Mononuclear cell (primary cell): ENCODE measurements around the gene KRI1. TPM values are rescaled to one million over a fixed set of nuclear protein-coding genes. Genes with fewer than 3 reads are reported as not detected.

Experiments
- H3K27me3 ChIP-seq: 2 replicates; pipeline ENCODE4 v1.6.0; 2011; ENCODE audit warnings: low read length, control low read depth; ENCODE audit not compliant: insufficient read depth
- H3K4me1 ChIP-seq: 2 replicates; pipeline ENCODE4 v1.5.1; 2011; ENCODE audit warnings: mild to moderate bottlenecking, low read length, control low read depth; ENCODE audit not compliant: insufficient read depth
- H3K4me3 ChIP-seq: 2 replicates; pipeline ENCODE4 v1.5.1; 2011; ENCODE audit warnings: mild to moderate bottlenecking, low read length, moderate library complexity
- H3K9me3 ChIP-seq: 2 replicates; pipeline ENCODE4 v1.5.1; 2011; ENCODE audit warnings: low read depth, mild to moderate bottlenecking, control low read depth, low read length
- total RNA-seq: library from RNA; depleted of rRNA; stranded (reverse); fragments of >200 nt; gene quantifications from one replicate; pipeline ENCODE4 v1.2.3, GENCODE V29; 2012

Gene KRI1
- 6.7 TPM for total RNA-seq

DNA sequence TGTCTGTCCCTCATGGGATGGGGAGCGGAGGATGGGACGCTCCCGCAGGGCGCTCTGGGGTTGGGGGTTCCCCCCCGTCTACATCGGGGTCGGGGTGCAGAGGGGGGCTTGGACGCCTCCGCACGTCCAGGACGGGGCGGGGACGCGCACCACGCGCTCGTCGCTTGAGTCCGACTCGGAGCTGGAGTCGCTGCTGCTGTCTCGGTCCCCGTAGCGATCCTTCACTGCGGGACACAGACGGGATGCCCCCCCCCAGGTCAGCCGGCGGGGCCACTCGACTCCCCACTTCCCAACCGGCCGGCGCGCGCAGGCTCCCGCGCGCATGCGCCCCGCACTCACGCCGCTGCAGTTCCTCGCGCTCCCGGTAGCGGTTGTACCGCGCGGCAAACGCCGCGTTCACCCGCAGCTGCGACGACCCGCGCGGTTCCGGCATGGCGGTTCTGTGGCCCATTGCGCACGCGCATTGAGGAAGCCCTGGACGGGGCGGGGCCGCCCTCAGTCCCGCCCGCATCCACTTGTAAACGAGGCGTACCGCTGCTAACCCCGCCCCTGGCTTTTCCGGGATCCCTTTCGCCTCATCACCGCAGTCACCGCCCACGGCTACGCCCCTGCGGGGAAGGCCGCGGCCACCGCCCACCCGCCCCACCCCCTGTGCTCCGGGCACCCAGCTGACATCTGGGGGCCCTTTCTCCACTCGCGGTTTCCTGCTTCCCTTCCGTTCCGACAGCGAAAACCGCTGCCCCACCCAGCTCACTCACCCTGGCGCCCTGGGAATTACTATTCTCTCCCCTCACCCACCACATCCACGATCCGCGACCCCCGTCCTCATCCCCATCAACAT, at the start of gene KRI1:
Gene KRI1 (minus strand): TSS at position 444 of the 841 bp plus-strand sequence. CDS start 11 bp downstream, at position 433.
- H3K27me3 ChIP-seq = no peaks in the 10 kb centered on the region
- H3K4me1 ChIP-seq = peaks cover 44% of the 10 kb centered on the region
- H3K4me3 ChIP-seq = peak within 1 kb of the TSS; percentile 97
- H3K9me3 ChIP-seq = no peaks in the 10 kb centered on the region

DNA sequence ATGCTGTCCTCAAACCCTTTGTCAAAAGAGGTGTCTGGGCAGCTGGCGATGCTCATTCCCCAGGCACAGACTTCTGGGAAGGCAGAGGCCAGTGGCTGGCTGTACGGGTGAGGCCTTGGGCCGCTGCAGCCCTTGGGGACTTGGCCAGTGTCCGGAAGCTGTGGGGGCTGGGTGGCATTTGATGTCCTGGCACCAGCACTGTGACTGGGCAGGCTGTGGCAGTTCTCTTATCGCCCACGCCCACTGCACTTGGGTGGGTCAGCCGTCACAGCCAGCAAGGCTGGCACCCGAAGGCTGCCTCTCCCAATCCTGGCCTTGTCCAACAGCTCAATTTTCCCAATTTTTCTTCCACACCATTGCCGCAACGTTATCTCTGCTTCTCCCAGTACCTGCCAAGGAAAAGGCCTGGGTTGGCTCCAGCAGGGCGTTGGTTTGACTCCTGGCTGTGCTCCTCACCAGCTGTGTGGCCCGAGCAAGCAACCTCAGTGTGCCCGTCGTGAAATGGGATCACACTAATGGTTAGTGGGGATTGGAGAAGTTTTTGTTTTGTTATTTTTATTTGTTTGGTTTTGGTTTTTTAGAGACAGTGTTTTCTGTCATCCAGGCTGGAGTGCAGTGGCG, 46.8 kb upstream of the KRI1 start:
- no peak overlapping the region for H3K4me3 ChIP-seq
- H3K9me3 ChIP-seq = no peaks in the 10 kb centered on the region
- H3K4me1 ChIP-seq = peaks cover 62% of the 10 kb centered on the region
- H3K27me3 ChIP-seq = no peaks in the 10 kb centered on the region

DNA sequence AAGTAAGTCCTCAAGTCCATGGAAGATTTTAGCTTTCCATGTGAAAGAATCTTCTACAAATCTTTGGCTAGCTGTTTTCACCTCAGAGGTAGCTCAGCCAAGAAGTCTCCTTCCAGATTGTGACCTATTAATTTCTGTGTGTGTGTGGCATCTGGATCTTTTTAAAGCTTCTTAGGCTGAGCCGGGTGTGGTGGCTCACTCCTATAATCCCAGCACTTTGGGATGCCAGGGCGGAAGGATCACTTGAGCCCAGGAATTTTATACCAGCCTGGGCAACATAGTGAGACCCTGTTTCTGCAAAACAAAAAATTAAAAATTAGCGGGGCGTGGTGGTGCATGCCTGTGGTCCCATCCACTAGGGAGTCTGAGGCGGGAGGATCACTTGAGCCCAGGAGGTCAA, 46.1 kb upstream of the KRI1 start:
- H3K27me3 ChIP-seq = no peaks in the 10 kb centered on the region
- H3K9me3 ChIP-seq = no peaks in the 10 kb centered on the region
- no peak overlapping the region for H3K4me3 ChIP-seq
- H3K4me1 ChIP-seq = peaks cover 62% of the 10 kb centered on the region

DNA sequence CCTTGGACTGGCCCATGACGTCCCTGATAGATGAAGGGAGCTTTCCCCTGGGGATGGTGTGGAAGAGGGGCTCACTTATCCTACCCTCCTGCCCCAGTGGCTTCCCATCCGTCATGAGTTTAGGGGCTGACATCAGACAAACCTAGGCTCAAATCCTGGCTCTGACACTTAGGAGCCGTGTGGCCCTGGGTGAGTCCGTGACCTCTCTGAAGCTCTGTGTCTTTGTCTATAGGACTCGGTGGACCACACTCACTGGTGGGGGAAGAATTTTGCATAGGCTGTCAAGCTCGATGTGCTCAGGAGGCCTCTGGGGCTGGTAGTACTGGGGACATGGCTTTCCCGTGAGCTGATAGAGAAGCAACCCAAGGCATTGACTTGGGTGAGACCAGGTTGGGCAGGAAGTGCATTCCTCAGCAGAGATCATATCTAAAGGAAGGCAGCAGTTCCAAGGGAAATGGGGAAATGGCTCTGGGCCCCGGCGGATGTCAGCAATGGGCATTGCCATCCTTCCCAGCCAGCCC, 38.7 kb upstream of the KRI1 start:
- Histone ChIP-seq H3K27me3 (no peaks in the 10 kb centered on the region), H3K4me3 (peak overlapping the region; percentile 92), H3K4me1 (peaks cover 52% of the 10 kb centered on the region)

DNA sequence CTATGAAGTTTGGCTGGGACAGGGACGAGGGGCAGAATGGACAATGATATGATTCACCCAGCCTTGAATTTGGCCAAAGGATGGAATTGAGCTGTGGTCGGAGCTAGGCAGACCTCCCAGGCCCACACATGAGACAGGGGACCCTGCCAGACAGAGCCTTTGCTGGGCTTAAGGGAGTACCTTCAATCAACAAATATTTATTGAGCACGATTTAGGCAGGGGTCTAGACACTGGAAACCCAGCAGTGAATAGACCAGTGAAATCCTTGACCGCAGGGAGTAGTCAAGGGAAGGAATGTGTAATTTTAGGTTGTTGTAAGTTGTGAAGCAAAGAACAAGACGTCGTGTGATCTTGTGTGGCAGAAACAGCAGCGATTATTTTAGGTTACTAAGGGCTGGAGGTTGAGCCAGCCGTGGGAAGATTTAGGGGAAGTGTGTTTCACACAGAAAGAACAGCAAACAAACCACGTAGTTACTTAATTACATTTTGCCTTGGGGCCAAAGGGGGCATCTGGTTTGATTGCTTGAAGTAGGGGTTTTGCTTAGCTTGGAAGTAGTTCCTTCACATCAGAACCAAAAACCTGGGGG, 38.2 kb upstream of the KRI1 start:
- peaks cover 52% of the 10 kb centered on the region for H3K4me1 ChIP-seq
- peak overlapping the region; percentile 92 for H3K4me3 ChIP-seq
- no peaks in the 10 kb centered on the region for H3K9me3 ChIP-seq
- no peaks in the 10 kb centered on the region for H3K27me3 ChIP-seq

More for the DNA sequence above, 38.7 kb upstream of the KRI1 start:
- H3K9me3 ChIP-seq = no peaks in the 10 kb centered on the region

DNA sequence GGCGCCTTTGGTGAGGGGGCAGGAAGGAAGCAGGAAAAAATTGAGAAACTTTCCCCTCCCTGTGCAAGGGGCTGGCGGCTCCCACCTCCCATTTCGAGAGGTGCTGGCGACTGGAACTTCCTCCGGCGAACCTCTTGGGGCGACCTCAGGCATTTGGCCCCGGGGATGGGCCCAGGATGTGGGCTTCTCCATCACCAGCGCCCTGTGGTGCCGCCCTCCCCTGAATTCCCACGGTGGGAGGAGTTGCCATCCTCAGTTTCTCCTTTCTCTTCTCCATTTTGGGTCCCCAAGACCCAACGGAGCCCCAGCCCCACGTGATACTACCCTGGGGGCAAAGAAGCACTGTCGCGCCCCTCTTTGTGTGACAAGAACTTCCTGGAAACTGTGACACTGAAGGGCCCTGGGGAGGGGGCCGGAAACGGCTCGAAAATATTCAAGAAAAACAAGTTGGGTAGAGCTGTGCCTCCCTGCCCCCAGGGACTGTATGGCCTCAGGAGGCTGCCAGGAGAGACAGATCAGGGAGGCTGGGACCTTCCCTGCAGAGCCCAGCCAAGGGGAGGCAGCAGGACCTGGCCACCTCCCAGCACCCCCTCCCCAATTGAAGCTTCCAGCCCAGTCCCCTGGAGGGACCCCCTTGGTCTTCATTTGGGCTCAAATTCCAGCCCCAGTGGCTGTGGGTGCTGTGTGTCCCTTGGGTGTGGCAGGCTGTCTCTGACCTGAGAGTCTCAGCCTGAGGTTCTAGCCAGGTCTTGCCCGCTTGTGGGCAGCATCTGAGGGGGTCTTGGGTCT, 37.5 kb upstream of the KRI1 start:
- H3K27me3 ChIP-seq = no peaks in the 10 kb centered on the region
- peaks cover 51% of the 10 kb centered on the region for H3K4me1 ChIP-seq
- H3K4me3 ChIP-seq = peak overlapping the region; percentile 92
- H3K9me3 ChIP-seq = no peaks in the 10 kb centered on the region

DNA sequence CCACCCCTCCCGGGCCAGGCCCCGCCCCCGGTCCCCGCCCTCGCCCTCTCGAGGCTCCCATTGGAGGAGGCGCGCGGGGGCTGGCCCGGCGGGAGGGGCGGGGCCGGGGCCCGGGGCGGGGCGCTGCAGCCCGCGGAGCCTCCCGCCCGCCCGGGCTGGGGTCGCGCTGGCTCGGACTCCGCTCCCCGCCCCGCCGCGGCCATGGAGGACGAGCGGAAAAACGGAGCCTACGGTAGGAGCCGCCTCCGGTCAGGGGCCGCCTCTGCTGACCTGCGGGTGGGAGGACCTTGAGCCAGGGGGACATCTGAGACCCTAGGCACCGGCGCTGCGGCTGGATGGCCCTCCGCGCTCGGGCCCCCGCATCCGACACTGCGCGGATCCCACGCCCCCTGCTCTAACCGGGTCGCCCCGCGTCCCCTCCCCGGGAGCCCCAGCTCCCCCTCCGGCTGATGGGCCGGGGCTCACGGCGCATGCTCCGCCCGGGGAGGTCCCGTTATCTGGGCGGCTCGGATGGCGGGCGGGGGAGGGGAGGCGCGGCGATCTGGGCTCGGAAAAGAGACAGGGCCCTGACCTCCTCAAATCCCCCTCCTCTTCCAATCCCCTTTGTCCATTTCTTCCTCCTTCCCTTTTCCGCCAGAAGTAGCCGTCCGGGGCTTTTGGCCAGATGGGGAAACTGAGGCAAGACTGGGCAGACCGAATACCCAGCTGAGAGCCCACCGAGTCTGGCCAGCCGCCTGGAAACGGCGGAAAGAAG, 36.7 kb upstream of the KRI1 start:
- Histone ChIP-seq H3K4me1 (peaks cover 48% of the 10 kb centered on the region), H3K4me3 (peak overlapping the region; percentile 92), H3K9me3 (no peaks in the 10 kb centered on the region), H3K27me3 (no peaks in the 10 kb centered on the region)

DNA sequence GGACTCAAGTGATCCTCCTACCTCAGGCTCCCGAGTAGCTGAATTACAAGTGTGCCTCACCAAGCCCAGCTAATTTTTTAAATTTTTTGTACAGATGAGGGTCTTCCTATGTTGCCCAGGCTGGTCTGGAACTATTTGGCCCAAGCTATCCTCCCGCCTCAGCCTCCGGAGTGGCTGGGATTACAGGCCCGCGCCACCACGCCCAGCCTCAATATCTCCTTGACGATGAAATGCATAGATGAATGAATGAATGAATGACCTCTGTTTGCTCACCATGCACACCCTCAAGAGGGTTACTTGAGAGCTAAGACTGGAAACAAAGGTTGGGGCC, 36.2 kb upstream of the KRI1 start:
- H3K4me3 ChIP-seq = no peak overlapping the region
- H3K4me1 ChIP-seq = peaks cover 48% of the 10 kb centered on the region
- H3K9me3 ChIP-seq = no peaks in the 10 kb centered on the region

DNA sequence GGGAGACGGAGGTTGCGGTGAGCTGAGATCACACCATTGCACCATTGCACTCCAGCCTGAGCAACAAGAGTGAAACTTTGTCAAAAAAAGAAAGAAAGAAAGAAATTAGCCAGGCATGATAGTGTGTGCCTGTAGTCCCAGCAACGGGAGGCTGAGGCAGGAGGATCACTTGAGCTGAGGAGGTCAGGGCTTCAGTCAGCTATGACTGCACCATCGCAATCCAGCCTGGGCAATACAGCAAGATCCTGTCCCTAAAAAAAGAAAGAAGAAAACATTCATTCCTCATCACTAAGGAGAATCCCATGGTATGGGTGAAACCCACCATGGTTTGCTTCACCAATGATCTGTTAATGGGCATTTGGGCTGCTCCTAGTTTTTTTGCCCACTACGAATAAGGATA, 34.3 kb upstream of the KRI1 start:
- H3K4me3 ChIP-seq = no peak overlapping the region
- no peaks in the 10 kb centered on the region for H3K9me3 ChIP-seq
- no peaks in the 10 kb centered on the region for H3K27me3 ChIP-seq
- peaks cover 50% of the 10 kb centered on the region for H3K4me1 ChIP-seq

More for the DNA sequence above, 36.2 kb upstream of the KRI1 start:
- H3K27me3 ChIP-seq = no peaks in the 10 kb centered on the region

DNA sequence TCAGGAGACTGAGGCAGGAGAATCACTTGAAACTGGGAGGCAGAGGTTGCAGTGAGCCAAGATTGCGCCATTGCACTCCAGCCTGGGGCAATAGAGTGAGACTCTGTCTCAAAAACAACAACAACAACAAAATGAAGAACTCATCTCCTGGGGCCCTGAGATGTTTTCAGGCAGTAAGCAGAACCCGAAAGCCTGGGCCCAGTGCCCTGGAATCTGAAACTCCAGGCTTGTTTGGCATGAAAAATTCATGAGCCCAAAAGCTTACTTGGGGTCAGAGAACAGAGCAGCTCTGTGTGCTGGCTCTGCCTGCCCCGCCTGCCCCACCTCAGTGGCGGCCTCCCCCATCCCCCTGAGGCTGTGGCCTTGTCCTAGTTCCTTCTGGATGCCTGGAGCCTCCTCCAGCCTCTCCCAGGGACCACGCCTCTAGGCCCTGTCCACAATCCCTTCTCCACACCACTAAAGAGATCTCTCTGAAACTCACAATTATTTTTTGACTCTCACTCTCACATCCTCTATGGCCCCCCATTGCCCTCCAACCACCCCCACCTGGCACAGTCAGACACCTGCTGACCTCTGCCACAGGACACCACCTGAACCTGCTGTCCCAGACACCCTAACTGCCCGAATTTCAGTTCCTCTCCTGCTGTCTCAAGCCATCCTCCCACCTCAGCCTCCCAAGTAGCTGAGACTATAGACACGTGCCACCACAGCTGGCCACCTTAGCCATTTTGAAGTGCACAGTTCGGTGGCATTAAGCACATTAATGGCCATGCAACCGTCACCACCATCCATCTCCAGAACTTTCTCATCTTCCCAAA, 28.2 kb upstream of the KRI1 start:
- Histone ChIP-seq H3K9me3 (no peaks in the 10 kb centered on the region), H3K4me3 (no peak overlapping the region), H3K4me1 (peaks cover 64% of the 10 kb centered on the region), H3K27me3 (no peaks in the 10 kb centered on the region)

DNA sequence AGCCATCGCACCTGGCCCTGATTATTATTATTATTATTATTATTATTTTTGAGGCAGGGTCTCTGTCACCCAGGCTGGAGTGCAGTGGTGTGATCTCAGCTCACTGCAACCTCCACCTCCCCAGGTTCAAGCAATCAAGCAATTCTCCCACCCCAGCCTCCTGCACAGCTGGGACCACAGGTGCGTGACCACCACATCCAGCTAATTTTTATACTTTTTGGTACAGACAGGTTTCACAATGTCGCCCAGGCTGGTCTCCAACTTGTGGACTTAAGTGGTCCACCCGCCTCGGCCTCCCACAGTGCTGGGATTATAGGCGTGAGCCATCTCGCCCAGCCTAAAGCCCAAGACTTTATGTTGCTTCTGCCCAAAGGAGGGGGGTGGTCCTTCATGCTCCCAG, 27.3 kb upstream of the KRI1 start:
- no peaks in the 10 kb centered on the region for H3K9me3 ChIP-seq
- peaks cover 64% of the 10 kb centered on the region for H3K4me1 ChIP-seq
- no peaks in the 10 kb centered on the region for H3K27me3 ChIP-seq
- H3K4me3 ChIP-seq = no peak overlapping the region

DNA sequence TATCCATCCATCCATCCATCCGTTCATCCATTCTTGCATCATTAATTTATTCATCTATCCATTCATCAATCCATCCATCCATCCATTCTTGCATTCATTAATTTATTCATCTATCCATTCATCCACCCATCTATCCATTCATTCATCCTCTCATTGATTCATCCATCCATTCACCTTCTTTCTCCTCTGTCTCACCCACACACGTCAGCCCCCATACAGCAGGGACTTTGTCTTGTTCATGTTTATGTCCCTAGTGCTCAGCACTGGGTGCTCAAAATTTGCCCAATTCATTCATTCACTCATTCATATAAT, 22.0 kb upstream of the KRI1 start:
- Histone ChIP-seq H3K9me3 (no peaks in the 10 kb centered on the region), H3K4me3 (no peak overlapping the region), H3K4me1 (peaks cover 25% of the 10 kb centered on the region), H3K27me3 (peaks cover 4% of the 10 kb centered on the region)

DNA sequence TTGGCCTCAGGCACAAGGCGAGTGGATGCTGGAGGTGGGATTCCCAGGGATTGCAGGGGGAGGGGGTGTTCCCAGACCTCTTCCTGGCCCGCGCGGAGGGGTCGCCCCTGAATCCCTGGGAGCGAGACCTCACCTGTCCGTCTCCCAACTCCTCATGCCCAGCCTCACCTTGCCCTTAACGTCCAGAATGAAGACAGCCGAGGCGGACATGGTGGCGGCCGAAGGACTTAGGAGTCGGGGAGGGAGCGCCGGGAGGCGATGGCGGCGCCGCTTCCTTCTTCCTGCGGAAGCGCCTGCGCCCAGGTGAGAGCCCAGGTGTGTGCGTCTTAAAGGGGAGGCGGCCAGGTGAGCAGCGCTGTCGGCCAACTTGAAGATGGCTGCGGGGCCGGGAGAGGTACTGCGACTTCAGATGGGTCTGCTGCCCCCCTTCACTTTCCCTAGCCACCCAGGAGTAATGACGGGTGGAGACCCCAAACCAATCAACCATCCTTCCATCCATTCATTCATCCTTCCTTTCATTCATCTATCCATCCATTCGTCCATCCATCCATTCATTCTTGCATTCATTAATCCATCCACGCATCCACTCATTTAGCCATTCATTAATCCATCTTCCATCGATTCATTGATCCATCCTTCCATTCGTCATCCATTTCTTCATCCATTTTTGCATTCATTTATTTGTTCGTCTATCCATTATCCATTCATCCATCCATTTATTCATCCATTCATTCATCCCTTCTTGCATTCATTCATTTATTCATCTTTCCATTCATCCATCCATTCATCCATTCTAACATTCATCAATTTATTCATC, 21.4 kb upstream of the KRI1 start, which contains the start of gene AP1M2:
Gene AP1M2 (minus strand): TSS at position 291 of the 817 bp plus-strand sequence. CDS start 81 bp downstream, at position 210.
- Histone ChIP-seq H3K9me3 (no peaks in the 10 kb centered on the region), H3K4me3 (no peak within 1 kb of the TSS), H3K4me1 (peaks cover 20% of the 10 kb centered on the region), H3K27me3 (peaks cover 4% of the 10 kb centered on the region)
